ENCODE data around the gene SLC6A20.

Gene SLC6A20

DNA sequence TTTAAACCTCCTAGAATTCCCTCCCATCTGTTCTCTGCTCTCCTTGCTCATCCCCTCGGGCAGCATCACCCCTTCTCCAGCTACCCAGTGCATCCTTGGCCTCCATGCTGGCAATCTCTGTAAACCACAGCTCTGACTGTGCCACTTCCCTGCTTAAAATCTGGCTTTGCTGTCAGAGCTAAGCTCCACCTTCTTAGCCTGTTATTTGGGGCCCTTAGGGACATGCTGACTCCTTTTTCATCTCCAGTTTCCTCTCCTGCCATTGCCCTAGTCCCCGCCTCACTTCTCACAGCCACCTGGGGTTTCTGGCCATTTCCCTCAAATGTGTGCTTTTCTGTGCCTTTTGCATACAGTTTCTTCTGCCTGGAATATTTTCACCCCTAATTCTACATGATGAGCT, 5.7 kb downstream of the SLC6A20 start:
- DNase-seq (ENCODE audit: low read depth): no peak

DNA sequence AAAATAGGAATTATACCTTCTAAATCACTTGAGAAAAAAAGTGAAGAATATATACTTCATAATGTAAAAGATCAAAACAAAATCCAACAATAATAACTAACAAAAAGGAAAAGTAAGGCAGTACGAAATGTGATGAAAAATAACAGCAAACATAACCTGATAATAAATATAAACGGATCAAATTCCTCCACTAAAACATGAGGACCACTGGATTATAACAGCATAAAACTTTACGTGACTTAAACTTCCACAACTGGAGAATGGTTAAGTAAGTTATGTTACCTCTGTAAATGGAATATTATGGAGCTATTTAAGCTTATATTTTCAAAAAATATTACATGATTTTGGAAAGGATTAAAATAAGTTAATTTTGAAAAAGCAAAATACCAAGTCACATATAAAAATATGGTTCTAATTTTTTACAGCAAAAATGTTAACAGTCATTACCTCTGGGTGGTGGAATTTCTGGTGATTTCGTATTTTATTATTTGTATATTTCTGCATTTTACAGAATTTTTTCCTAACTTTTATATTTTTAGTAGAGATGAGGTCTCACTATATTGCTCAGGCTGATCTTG, 7.0 kb downstream of the SLC6A20 start:
- no peak for DNase-seq (ENCODE audit: low read depth)
- H3K4me3 ChIP-seq (ENCODE audit: control insufficient read depth, low read depth, low read length): no peak overlapping the region
- TF ChIP-seq, protein P1, sequence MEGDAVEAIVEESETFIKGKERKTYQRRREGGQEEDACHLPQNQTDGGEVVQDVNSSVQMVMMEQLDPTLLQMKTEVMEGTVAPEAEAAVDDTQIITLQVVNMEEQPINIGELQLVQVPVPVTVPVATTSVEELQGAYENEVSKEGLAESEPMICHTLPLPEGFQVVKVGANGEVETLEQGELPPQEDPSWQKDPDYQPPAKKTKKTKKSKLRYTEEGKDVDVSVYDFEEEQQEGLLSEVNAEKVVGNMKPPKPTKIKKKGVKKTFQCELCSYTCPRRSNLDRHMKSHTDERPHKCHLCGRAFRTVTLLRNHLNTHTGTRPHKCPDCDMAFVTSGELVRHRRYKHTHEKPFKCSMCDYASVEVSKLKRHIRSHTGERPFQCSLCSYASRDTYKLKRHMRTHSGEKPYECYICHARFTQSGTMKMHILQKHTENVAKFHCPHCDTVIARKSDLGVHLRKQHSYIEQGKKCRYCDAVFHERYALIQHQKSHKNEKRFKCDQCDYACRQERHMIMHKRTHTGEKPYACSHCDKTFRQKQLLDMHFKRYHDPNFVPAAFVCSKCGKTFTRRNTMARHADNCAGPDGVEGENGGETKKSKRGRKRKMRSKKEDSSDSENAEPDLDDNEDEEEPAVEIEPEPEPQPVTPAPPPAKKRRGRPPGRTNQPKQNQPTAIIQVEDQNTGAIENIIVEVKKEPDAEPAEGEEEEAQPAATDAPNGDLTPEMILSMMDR (conservative IDR thresholded peaks at IDR 0.05; ENCODE audit: control insufficient read depth, insufficient read depth, low read depth, low read length): no peak

More for the DNA sequence above, 5.7 kb downstream of the SLC6A20 start:
- no peak overlapping the region for H3K4me3 ChIP-seq (ENCODE audit: control insufficient read depth, low read depth, low read length)
- TF ChIP-seq, protein P1 (conservative IDR thresholded peaks at IDR 0.05; ENCODE audit: control insufficient read depth, insufficient read depth, low read depth, low read length): no peak

DNA sequence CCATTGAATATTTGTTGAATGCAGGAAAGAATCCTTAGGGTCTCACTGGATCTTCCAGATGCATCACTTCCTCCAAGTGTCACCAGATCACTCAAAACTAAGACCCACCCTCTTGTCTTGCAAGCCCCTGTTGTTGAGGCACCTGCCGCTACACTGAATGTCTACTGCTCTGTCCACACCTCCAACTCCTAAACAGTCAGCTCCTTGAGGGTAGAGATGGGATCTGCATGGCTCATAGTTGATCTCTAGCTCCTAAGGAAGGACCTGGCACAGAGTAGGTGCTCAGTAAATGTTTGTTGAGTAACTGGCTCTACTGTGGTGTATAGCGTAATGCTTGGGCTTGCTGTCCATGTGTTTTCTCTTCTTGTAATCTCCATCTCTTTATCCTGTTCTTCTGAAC, 8.8 kb downstream of the SLC6A20 start:
- TF ChIP-seq, protein P1 (conservative IDR thresholded peaks at IDR 0.05; ENCODE audit: control insufficient read depth, insufficient read depth, low read depth, low read length): no peak
- no peak overlapping the region for H3K4me3 ChIP-seq (ENCODE audit: control insufficient read depth, low read depth, low read length)
- no peak for DNase-seq (ENCODE audit: low read depth)

DNA sequence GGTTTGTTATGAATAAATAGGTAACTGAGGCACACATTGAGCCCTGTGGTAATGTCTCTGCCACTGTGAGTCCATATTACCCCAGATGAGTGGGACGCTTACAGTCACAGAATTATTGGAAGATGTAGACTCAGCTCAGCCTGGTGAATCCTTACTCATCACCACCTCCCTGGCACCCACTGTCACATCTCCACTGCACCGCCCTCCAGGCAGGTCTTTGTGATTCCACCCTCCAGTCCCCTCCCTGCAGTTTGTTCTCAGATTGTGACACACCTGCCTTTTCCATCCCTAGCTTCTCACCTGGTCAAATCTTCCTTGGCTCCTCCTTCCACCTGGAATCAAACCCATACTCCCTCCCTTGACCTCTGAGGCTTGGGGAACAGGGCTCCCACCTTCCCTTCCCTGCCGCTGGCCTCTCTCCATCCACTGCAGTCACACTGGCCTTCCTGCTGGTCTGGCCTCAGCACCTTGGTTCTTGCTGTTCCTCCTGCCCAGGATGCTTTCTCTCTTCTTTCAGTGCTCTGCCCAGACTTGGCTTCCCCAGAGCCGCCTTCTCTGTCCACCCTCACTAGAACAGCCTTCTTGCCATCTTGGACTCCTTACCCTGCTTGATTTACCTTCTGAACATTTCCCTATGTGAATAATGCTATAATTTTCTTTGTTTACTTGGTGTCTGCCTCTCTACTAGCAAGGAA, 9.4 kb downstream of the SLC6A20 start:
- no peak for DNase-seq (ENCODE audit: low read depth)
- TF ChIP-seq, protein P1 (conservative IDR thresholded peaks at IDR 0.05; ENCODE audit: control insufficient read depth, insufficient read depth, low read depth, low read length): no peak
- no peak overlapping the region for H3K4me3 ChIP-seq (ENCODE audit: control insufficient read depth, low read depth, low read length)

DNA sequence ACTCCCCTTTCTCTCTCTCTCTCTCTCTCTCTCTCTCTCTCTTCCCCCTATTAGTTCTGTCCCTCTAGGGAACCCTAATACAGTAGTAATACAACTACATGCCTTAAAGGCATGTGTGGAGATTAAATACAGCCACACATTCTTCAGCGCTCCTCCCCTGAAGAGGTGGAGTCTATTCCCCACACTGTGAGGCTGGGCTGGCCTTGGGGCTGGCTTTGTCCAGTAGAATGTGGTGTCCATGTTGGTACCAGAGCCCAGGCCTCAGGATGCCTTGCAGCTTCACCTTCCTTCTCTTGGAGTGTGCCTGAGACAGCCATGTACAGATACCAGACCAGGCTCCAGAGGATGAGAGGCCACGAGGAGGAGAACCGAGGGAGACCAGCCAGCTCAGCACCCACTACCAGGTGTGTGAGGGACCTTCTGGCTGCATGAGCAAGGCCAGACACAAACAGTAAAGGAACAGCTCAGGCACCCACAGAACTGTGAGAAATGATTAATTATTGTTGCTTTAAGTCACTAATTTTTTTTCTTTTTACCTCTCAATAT, 10.7 kb downstream of the SLC6A20 start:
- H3K4me3 ChIP-seq (ENCODE audit: control insufficient read depth, low read depth, low read length): no peak overlapping the region
- TF ChIP-seq, protein P1 (conservative IDR thresholded peaks at IDR 0.05; ENCODE audit: control insufficient read depth, insufficient read depth, low read depth, low read length): no peak
- DNase-seq (ENCODE audit: low read depth): no peak

DNA sequence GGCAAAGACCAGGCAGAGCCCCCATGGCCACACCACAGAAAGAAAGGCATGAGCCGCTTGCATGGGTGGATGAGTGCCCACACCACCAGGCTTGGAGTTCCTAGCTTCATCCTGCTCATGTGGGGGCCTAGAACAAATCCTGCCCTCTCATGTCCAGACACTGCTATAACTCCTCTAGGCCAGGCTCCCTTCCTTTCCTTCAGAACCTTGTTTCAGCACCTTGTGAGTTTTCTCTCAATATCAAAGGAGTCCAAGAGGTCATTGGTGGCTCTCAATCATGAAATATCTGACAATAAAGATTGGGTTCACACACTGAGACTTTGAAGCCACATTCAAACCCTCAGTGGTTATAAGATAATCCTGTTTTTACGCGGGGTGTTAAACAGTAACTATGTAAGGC, 12.7 kb downstream of the SLC6A20 start:
- no peak for DNase-seq (ENCODE audit: low read depth)
- TF ChIP-seq, protein P1 (conservative IDR thresholded peaks at IDR 0.05; ENCODE audit: control insufficient read depth, insufficient read depth, low read depth, low read length): no peak
- H3K4me3 ChIP-seq (ENCODE audit: control insufficient read depth, low read depth, low read length): no peak overlapping the region

Measured in fibroblast of mammary gland (primary cell).